Measurements from ENCODE around the gene GALNT2.

Gene GALNT2

DNA sequence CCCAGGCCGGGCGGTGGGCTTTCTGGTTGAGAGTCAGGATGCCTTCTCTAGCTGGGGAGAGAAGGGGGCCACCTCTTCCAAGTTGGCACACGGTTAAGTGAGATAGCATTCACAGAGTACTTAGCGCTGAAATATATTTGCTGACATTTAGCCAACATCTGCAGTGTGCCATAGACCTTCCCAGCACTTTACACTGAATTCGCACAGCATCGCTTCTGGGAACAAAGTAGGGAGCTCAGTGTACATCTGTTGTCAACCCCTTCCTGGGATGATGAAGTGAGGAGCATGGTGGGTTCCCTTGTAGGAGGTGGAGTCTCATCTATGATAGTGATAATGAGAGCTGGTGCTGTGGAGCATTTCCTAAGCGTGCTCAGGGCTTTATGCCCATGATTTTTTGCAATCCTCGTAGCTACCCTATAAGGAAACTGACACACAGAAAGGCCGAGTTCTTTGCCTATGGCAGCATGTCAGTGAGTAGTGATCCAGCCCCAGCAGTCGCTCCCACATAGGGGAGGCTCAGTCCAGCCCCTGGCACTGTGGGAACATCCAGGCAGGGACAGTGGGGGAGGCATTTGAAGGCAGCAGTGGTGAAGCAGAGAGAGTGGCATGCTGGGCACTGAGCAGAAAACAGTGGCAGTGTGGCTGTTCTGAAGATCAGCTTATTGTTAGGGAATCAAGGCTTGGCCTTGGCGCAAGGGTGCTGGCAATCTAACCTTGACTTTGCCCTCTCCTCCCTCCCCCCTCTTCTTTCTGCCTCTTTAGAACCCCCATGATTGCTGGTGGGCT is 182.8 kb downstream of the GALNT2 start:
- no peaks in the 10 kb centered on the region for H3K27me3 ChIP-seq (replicated peaks; ENCODE audit: control insufficient read depth, insufficient read depth, low read length)
- H3K4me3 ChIP-seq (ENCODE audit: low read length), result no peak overlapping the region
- peaks cover 22% of the 10 kb centered on the region for H3K4me1 ChIP-seq (ENCODE audit: control insufficient read depth, insufficient read depth, low read length)
- H3K9me3 ChIP-seq (ENCODE audit: control insufficient read depth, low read length), result no peaks in the 10 kb centered on the region
- DNase-seq (ENCODE audit: low read depth), result no peak
- peaks cover 88% of the 10 kb centered on the region for H3K36me3 ChIP-seq (ENCODE audit: control insufficient read depth, insufficient read depth, low read length, severe bottlenecking)
- no peak overlapping the region for H3K9ac ChIP-seq (ENCODE audit: low read length)

DNA sequence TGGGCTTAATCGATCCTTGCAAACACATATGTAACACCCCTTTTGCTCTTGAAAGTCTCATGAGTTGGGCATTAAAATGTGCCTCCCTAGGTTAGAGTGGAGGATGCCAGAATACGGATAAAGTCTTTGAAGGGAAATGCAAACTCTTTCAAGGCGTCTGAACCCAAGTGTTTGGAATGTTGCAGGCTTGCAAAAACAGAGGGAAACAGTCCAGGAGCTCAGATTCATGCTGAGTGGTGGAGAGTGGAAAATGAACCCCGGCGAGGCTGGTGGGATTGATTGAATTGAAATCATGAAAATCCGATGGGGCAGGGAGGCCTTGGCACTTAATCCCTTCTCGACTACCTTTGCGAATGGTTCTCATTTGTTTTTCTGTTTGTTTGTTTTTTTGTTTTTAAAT is 183.6 kb downstream of the GALNT2 start:
- no peaks in the 10 kb centered on the region for H3K27me3 ChIP-seq (replicated peaks; ENCODE audit: control insufficient read depth, insufficient read depth, low read length)
- H3K4me1 ChIP-seq (ENCODE audit: control insufficient read depth, insufficient read depth, low read length), result peaks cover 22% of the 10 kb centered on the region
- DNase-seq (ENCODE audit: low read depth), result no peak
- H3K9me3 ChIP-seq (ENCODE audit: control insufficient read depth, low read length), result no peaks in the 10 kb centered on the region
- H3K9ac ChIP-seq (ENCODE audit: low read length), result no peak overlapping the region
- H3K4me3 ChIP-seq (ENCODE audit: low read length), result no peak overlapping the region
- peaks cover 89% of the 10 kb centered on the region for H3K36me3 ChIP-seq (ENCODE audit: control insufficient read depth, insufficient read depth, low read length, severe bottlenecking)

DNA sequence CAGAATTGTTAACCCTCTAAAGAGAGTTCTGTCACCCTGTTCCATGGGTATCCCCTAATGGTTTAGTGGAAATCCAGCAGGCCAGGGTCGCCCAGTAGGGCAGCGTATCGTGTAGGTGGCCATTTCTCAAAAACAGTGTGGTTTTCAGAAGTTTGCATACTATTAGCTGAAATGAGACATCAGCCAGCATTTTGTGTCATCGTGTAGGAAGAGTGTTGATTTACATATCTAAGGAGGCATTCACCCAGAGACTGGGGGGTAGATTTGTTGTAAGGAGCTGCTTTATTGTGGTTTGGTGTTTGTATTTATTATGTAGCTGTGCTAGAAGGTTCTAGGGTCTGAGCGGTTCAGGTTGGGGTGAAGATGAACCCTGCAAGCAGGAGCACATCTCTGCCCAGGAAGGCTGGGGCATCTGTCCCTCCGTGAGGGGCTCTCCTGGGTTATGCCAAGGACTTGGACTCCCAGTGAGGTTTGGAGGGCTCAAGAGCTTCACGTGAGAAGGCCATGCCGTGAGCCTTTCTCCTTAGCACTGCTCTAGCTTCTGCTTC is 184.7 kb downstream of the GALNT2 start:
- no peaks in the 10 kb centered on the region for H3K27me3 ChIP-seq (replicated peaks; ENCODE audit: control insufficient read depth, insufficient read depth, low read length)
- H3K9me3 ChIP-seq (ENCODE audit: control insufficient read depth, low read length), result no peaks in the 10 kb centered on the region
- no peak overlapping the region for H3K4me3 ChIP-seq (ENCODE audit: low read length)
- H3K36me3 ChIP-seq (ENCODE audit: control insufficient read depth, insufficient read depth, low read length, severe bottlenecking), result peaks cover 88% of the 10 kb centered on the region
- H3K4me1 ChIP-seq (ENCODE audit: control insufficient read depth, insufficient read depth, low read length), result peaks cover 22% of the 10 kb centered on the region
- H3K9ac ChIP-seq (ENCODE audit: low read length), result no peak overlapping the region
- no peak for DNase-seq (ENCODE audit: low read depth)

DNA sequence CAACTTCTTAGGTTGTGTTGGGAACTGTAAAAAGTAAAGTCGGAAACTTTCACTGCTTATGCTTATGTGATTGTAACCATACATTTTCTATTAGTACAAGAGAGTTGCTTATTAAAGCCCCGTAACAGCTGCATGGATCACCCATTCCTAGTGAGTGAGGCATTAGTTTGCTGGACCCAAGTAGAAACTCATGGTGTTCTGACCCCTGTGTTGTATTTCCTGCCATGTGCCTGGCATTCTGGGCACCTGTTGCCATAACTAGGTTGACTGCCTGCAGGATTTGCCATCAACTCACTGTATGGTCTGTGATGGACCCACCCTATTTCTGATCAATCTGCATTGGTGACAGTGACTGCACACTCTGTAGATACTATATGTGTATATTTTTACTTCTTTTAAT is 186.1 kb downstream of the GALNT2 start:
- no peak overlapping the region for H3K9ac ChIP-seq (ENCODE audit: low read length)
- H3K4me3 ChIP-seq (ENCODE audit: low read length), result no peak overlapping the region
- H3K9me3 ChIP-seq (ENCODE audit: control insufficient read depth, low read length), result no peaks in the 10 kb centered on the region
- no peaks in the 10 kb centered on the region for H3K27me3 ChIP-seq (replicated peaks; ENCODE audit: control insufficient read depth, insufficient read depth, low read length)
- no peak for DNase-seq (ENCODE audit: low read depth)
- peaks cover 18% of the 10 kb centered on the region for H3K4me1 ChIP-seq (ENCODE audit: control insufficient read depth, insufficient read depth, low read length)
- H3K36me3 ChIP-seq (ENCODE audit: control insufficient read depth, insufficient read depth, low read length, severe bottlenecking), result peaks cover 90% of the 10 kb centered on the region

DNA sequence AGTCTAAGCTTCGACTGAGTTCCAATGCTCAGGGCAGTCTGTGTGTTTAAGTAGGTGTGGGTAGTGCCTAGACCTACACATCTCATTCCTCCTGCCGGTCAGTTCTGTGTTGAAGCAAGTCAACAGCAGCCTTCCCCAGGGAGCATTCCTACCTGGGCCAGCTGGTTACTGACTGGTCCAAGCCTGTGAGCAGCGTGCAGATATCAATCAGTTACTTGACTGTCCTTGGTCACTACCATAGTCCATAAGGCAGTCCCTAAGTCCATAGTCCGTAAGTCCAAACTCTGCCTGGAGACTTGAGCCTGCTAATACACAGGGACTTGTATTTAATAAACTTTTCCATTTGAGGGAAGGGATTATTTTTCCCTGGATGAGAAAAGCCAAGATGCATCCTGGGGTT is 187.2 kb downstream of the GALNT2 start:
- Histone ChIP-seq H3K4me3 (ENCODE audit: low read length) (no peak overlapping the region), H3K9ac (ENCODE audit: low read length) (no peak overlapping the region), H3K9me3 (ENCODE audit: control insufficient read depth, low read length) (no peaks in the 10 kb centered on the region), H3K27me3 (replicated peaks; ENCODE audit: control insufficient read depth, insufficient read depth, low read length) (no peaks in the 10 kb centered on the region), H3K4me1 (ENCODE audit: control insufficient read depth, insufficient read depth, low read length) (peaks cover 7% of the 10 kb centered on the region), H3K36me3 (ENCODE audit: control insufficient read depth, insufficient read depth, low read length, severe bottlenecking) (peaks cover 90% of the 10 kb centered on the region)
- DNase-seq (ENCODE audit: low read depth), result no peak

DNA sequence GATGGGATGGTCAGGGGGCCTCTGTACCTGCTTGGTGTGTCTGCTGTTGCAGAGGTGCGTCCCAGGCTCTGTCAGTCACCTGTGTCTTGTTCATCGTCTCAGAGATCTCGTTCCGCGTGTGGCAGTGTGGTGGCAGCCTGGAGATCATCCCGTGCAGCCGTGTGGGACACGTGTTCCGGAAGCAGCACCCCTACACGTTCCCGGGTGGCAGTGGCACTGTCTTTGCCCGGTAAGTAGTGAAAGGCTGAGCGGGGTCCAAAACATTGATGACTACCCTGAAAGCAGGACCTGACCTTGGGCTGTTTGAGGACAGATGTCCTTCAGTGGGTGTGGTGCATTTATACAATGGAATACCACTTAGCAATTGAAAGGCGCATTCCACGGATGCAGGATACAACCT is 188.1 kb downstream of the GALNT2 start:
- Histone ChIP-seq H3K4me3 (ENCODE audit: low read length) (no peak overlapping the region), H3K4me1 (ENCODE audit: control insufficient read depth, insufficient read depth, low read length) (peaks cover 5% of the 10 kb centered on the region), H3K9ac (ENCODE audit: low read length) (no peak overlapping the region), H3K9me3 (ENCODE audit: control insufficient read depth, low read length) (no peaks in the 10 kb centered on the region), H3K36me3 (ENCODE audit: control insufficient read depth, insufficient read depth, low read length, severe bottlenecking) (peaks cover 89% of the 10 kb centered on the region), H3K27me3 (replicated peaks; ENCODE audit: control insufficient read depth, insufficient read depth, low read length) (no peaks in the 10 kb centered on the region)
- no peak for DNase-seq (ENCODE audit: low read depth)

DNA sequence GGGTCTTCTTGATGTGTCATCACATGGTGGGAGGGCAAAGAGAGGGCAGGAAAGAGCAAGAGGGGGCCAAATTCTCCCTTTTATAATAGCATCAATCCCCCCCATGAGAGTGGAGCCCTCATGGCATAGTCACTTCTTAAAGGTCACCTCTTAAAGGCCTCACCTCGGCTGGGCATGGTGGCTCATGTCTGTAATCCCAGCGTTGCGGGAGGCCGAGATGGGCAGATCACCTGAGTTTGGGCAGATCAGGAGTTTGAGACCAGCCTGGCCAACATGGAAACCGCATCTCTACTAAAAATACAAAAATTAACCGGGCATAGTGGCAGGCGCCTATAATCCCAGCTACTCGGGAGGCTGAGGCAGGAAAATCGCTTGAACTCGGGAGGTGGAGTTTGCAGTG is 189.0 kb downstream of the GALNT2 start:
- no peaks in the 10 kb centered on the region for H3K27me3 ChIP-seq (replicated peaks; ENCODE audit: control insufficient read depth, insufficient read depth, low read length)
- no peak overlapping the region for H3K9ac ChIP-seq (ENCODE audit: low read length)
- no peak for DNase-seq (ENCODE audit: low read depth)
- H3K4me3 ChIP-seq (ENCODE audit: low read length), result no peak overlapping the region
- H3K4me1 ChIP-seq (ENCODE audit: control insufficient read depth, insufficient read depth, low read length), result no peaks in the 10 kb centered on the region
- no peaks in the 10 kb centered on the region for H3K9me3 ChIP-seq (ENCODE audit: control insufficient read depth, low read length)
- H3K36me3 ChIP-seq (ENCODE audit: control insufficient read depth, insufficient read depth, low read length, severe bottlenecking), result peaks cover 89% of the 10 kb centered on the region

DNA sequence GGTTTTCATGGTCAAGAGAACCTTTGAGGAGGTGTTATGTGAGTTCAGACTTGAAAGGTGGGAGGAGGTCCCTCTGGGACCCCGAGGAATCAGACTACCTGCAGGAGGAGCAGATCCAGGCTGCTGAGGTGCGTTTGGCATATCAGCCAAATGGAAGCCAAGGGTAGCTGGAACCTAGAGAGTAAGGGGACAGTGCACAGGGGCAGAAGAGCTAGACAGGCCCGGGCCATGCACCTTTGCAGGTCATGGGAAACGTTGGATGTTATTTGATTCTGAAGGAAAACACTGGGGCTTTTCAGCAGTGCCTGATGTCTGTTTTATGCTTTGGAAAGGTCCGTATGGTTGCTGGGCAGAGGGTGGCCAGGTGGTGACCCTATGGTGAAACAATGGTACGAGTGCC is 189.9 kb downstream of the GALNT2 start:
- Histone ChIP-seq H3K27me3 (replicated peaks; ENCODE audit: control insufficient read depth, insufficient read depth, low read length) (no peaks in the 10 kb centered on the region), H3K36me3 (ENCODE audit: control insufficient read depth, insufficient read depth, low read length, severe bottlenecking) (peaks cover 87% of the 10 kb centered on the region), H3K4me1 (ENCODE audit: control insufficient read depth, insufficient read depth, low read length) (no peaks in the 10 kb centered on the region), H3K9me3 (ENCODE audit: control insufficient read depth, low read length) (no peaks in the 10 kb centered on the region), H3K4me3 (ENCODE audit: low read length) (no peak overlapping the region), H3K9ac (ENCODE audit: low read length) (no peak overlapping the region)
- no peak for DNase-seq (ENCODE audit: low read depth)

DNA sequence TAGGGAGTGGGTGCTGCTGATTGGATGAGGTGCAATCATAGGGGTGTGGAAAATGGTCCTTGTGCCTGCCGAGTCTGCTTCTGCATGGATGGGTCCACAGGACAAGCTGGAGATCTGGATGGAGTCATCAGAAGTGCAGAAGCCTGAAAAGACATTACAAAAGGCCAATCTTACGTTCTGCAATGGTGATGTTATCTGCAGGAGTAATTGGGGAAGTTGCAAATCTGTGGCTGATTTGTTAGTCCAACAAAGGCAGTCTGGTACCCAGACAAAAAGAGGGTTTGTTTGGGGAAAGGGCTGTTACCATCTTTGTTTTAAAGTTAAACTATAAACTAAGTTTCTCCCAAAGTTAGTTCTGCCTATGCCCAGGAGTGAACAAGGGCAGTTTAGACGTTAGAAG is 192.6 kb downstream of the GALNT2 start:
- no peak overlapping the region for H3K9ac ChIP-seq (ENCODE audit: low read length)
- H3K9me3 ChIP-seq (ENCODE audit: control insufficient read depth, low read length), result no peaks in the 10 kb centered on the region
- H3K27me3 ChIP-seq (replicated peaks; ENCODE audit: control insufficient read depth, insufficient read depth, low read length), result no peaks in the 10 kb centered on the region
- no peak overlapping the region for H3K4me3 ChIP-seq (ENCODE audit: low read length)
- DNase-seq (ENCODE audit: low read depth), result no peak
- H3K36me3 ChIP-seq (ENCODE audit: control insufficient read depth, insufficient read depth, low read length, severe bottlenecking), result peaks cover 91% of the 10 kb centered on the region
- no peaks in the 10 kb centered on the region for H3K4me1 ChIP-seq (ENCODE audit: control insufficient read depth, insufficient read depth, low read length)

DNA sequence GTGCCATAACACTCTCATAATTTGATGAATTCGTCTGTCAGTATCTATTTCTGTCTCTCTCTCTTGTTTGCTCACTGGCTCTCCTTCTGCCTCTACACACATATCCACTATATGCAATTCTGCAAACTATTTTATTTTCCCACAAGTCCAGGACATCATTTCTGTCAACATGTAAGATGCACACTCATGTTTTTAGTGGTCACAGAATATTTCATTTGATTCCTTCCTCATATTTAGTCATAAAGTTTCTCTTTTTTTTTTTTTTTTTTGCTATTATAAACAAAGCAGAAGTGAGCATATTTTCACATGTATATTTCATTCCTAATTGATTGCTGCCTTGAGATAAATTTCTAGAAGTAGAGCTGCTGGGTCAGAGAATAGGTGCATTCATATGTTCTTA is 193.8 kb downstream of the GALNT2 start:
- Histone ChIP-seq H3K27me3 (replicated peaks; ENCODE audit: control insufficient read depth, insufficient read depth, low read length) (no peaks in the 10 kb centered on the region), H3K4me1 (ENCODE audit: control insufficient read depth, insufficient read depth, low read length) (no peaks in the 10 kb centered on the region), H3K36me3 (ENCODE audit: control insufficient read depth, insufficient read depth, low read length, severe bottlenecking) (peaks cover 91% of the 10 kb centered on the region), H3K9me3 (ENCODE audit: control insufficient read depth, low read length) (no peaks in the 10 kb centered on the region), H3K9ac (ENCODE audit: low read length) (no peak overlapping the region), H3K4me3 (ENCODE audit: low read length) (no peak overlapping the region)
- DNase-seq (ENCODE audit: low read depth), result no peak

DNA sequence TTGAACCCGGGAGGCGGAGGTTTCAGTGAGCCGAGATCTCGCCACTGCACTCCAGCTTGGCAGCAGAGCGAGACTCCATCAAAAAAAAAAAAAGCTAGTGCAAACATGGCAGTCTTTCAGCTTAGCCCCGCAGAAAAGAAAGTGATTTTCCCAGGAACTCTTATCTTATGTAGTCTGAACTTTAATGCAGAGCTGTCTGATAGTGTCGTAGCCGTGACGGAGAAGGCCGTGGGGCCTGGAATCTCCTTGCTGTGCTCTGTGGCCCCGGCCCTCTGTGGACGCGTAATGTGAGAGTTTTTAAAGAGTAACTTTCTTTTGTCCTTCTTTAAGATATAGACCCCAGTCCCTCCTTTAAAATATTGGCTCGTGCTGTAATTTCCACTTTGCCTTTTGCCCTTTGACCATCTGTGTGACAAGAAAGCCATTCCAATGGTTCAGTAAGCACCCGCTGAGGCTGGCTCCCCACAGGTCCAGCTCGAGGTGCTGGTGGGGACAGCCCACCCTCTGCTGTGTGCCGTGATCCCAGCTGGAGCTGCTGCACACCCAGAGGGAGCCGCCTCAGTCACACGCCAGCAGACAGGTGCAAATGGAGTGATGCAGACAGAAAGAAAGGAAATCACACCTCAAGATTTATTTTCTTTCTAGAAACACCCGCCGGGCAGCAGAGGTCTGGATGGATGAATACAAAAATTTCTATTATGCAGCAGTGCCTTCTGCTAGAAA is 195.1 kb downstream of the GALNT2 start:
- H3K27me3 ChIP-seq (replicated peaks; ENCODE audit: control insufficient read depth, insufficient read depth, low read length), result no peaks in the 10 kb centered on the region
- no peak for DNase-seq (ENCODE audit: low read depth)
- peaks cover 5% of the 10 kb centered on the region for H3K4me1 ChIP-seq (ENCODE audit: control insufficient read depth, insufficient read depth, low read length)
- no peaks in the 10 kb centered on the region for H3K9me3 ChIP-seq (ENCODE audit: control insufficient read depth, low read length)
- no peak overlapping the region for H3K9ac ChIP-seq (ENCODE audit: low read length)
- H3K36me3 ChIP-seq (ENCODE audit: control insufficient read depth, insufficient read depth, low read length, severe bottlenecking), result peaks cover 92% of the 10 kb centered on the region
- no peak overlapping the region for H3K4me3 ChIP-seq (ENCODE audit: low read length)
